T-helper 1 cell treated with Interleukin-12 subunit alpha and Interleukin-12 subunit beta and Interleukin-4 antibody, amounts not matched to agents 30 μg/mL and 1 μg/mL, for 36 hours (primary cell): ENCODE measurements around the gene LAMTOR2.
"Not testable (repeated sequence)": the region's sequence is repeated elsewhere in the genome, so short reads cannot be mapped to it uniquely, and the experiment has no call there.

Source experiments
- H3K27ac Mint-ChIP-seq: one replicate; pipeline ENCODE4 v1.8.0; 2021; ENCODE audit warnings: mild to moderate bottlenecking, mixed read lengths
- H3K27me3 Mint-ChIP-seq: one replicate; pipeline ENCODE4 v1.8.0; 2021; ENCODE audit warnings: low read depth, mixed read lengths
- H3K36me3 Mint-ChIP-seq: one replicate; pipeline ENCODE4 v1.8.0; 2021; ENCODE audit warnings: low read depth, mixed read lengths
- H3K4me1 Mint-ChIP-seq: one replicate; pipeline ENCODE4 v1.8.0; 2021; ENCODE audit warnings: low read depth, mixed read lengths
- H3K4me3 Mint-ChIP-seq: one replicate; pipeline ENCODE4 v1.8.0; 2021; ENCODE audit warnings: mild to moderate bottlenecking, moderate library complexity, mixed read lengths
- H3K9me3 Mint-ChIP-seq: one replicate; pipeline ENCODE4 v1.8.0; 2021; ENCODE audit warnings: mixed read lengths

The LAMTOR2 gene

DNA sequence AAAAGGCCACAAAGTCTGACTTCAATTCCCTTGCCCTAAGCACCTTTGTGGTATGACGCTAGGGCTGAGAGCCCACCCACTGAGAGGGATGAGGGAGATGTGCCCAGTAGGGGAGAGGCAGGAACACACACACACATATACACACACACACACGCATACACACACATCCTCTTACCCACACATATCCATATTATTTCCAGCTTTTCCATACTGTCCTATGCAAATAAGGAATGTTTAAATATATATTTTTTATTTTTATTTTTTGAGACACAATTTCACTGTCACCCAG lies 9.4 kb downstream of the LAMTOR2 start:
- no peak overlapping the region for H3K27ac Mint-ChIP-seq
- no peaks in the 10 kb centered on the region for H3K36me3 Mint-ChIP-seq
- H3K27me3 Mint-ChIP-seq = peaks cover 3% of the 10 kb centered on the region
- H3K4me1 Mint-ChIP-seq = peaks cover 13% of the 10 kb centered on the region
- H3K4me3 Mint-ChIP-seq = no peak overlapping the region
- H3K9me3 Mint-ChIP-seq = no peaks in the 10 kb centered on the region

DNA sequence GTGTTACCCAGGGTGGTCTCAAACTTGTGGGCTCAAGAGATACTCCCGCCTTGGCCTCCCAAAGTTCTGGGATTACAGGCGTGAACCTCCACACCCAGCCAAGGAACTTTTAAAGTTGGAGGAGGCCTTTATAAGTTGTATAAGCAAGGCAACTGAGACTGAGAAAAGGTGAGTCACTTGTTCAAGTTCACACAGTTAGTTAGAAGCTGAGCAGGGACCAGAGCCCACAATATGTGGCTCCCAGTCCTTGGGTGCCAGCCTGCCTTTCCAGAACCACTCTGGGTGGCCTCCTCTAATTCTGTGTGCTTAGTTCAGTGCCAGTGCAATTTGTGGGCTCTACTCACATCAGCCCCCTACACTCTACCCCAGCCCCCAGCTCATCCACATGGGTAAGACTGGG lies 10.0 kb downstream of the LAMTOR2 start:
- H3K27me3 Mint-ChIP-seq = peaks cover 3% of the 10 kb centered on the region
- no peak overlapping the region for H3K4me3 Mint-ChIP-seq
- H3K9me3 Mint-ChIP-seq = no peaks in the 10 kb centered on the region
- no peak overlapping the region for H3K27ac Mint-ChIP-seq
- no peaks in the 10 kb centered on the region for H3K36me3 Mint-ChIP-seq
- H3K4me1 Mint-ChIP-seq = peaks cover 13% of the 10 kb centered on the region

DNA sequence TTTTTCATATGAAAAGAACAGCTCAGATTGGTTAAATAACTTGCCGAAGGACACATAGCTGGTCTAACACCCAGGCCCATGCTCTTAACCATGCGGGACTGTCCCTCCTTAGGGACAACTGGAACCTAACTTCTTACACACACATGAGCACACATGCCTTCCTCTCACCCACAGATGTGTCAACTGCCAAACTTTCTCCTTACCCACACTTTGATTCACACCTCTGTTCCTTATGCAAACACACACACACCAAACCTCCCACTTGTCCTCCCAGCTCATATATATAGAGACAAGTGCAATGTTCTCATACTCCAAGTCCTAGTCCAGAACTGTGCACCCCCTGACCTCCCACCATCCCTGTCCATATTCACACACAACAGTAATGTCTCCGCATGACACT lies 10.6 kb downstream of the LAMTOR2 start:
- Mint-ChIP-seq H3K27ac (no peak overlapping the region), H3K4me1 (peaks cover 13% of the 10 kb centered on the region), H3K4me3 (no peak overlapping the region), H3K36me3 (no peaks in the 10 kb centered on the region), H3K27me3 (peaks cover 6% of the 10 kb centered on the region), H3K9me3 (no peaks in the 10 kb centered on the region)

DNA sequence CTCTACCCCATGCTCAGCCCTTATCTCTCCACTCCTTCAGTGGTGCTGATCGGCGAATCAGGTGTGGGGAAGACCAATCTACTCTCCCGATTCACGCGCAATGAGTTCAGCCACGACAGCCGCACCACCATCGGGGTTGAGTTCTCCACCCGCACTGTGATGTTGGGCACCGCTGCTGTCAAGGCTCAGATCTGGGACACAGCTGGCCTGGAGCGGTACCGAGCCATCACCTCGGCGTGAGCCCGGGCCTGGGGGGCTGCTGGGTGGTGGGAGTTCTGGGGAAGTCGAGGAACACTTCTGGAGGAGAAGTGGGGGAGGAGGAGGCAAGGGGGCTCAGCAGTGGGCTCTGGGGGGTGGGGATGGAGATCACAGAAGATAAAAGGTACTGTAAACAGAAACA lies 11.3 kb downstream of the LAMTOR2 start:
- Mint-ChIP-seq H3K9me3 (no peaks in the 10 kb centered on the region), H3K4me1 (peaks cover 13% of the 10 kb centered on the region), H3K36me3 (no peaks in the 10 kb centered on the region), H3K27me3 (peaks cover 7% of the 10 kb centered on the region), H3K4me3 (no peak overlapping the region), H3K27ac (no peak overlapping the region)

DNA sequence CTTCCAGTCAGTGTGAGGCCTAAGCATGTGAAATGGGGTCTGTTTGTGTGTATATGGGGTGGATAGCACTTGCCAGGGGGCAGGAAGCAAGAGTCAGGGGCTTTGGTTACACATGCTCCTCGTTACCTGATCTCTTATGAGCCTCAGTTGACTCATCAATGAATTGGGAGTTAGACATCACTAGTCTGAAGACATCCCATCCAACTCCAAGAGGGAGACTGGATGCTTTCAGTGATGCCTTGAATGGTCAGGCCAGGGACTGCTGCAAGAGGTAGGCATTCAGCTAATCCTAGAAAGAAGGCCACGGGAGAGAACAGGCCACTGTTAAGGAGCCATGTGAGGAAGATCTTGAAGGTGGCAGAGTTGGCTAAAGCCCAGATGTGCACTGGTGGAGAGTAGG lies 12.7 kb downstream of the LAMTOR2 start:
- no peak overlapping the region for H3K27ac Mint-ChIP-seq
- H3K27me3 Mint-ChIP-seq = peaks cover 12% of the 10 kb centered on the region
- H3K36me3 Mint-ChIP-seq = no peaks in the 10 kb centered on the region
- H3K4me3 Mint-ChIP-seq = no peak overlapping the region
- H3K9me3 Mint-ChIP-seq = no peaks in the 10 kb centered on the region
- H3K4me1 Mint-ChIP-seq = peaks cover 13% of the 10 kb centered on the region

DNA sequence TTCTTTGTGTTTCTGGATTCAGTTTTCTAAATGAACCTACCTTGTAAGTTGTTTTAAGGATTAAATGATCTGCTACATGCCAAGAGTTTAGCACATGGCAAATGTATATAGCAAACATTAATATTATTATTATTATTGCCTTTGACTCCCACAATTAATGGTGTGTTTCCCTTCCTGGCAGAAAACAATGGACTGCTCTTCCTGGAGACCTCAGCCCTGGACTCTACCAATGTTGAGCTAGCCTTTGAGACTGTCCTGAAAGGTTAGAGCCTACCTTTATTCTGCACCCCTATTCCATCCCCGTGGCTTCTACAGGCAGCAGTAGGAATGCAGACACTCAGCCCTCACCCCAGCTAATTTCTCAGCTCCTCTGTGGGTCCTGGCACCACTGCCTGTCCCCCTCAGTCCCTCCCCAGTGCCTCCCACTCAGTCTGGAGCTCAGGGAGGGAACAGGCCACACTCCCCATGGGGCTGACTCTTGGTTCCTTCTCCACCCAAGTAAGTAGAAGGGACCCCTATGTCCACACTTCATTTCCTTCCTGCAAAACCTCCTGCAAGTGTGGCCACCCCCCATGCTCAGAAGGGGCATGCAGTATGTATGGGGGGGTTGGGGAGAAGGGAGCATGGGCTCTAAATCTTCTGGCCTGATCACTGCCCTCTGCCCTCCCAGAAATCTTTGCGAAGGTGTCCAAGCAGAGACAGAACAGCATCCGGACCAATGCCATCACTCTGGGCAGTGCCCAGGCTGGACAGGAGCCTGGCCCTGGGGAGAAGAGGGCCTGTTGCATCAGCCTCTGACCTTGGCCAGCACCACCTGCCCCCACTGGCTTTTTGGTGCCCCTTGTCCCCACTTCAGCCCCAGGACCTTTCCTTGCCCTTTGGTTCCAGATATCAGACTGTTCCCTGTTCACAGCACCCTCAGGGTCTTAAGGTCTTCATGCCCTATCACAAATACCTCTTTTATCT lies 15.2 kb downstream of the LAMTOR2 start:
- H3K9me3 Mint-ChIP-seq = no peaks in the 10 kb centered on the region
- peaks cover 12% of the 10 kb centered on the region for H3K27me3 Mint-ChIP-seq
- peaks cover 13% of the 10 kb centered on the region for H3K4me1 Mint-ChIP-seq

DNA sequence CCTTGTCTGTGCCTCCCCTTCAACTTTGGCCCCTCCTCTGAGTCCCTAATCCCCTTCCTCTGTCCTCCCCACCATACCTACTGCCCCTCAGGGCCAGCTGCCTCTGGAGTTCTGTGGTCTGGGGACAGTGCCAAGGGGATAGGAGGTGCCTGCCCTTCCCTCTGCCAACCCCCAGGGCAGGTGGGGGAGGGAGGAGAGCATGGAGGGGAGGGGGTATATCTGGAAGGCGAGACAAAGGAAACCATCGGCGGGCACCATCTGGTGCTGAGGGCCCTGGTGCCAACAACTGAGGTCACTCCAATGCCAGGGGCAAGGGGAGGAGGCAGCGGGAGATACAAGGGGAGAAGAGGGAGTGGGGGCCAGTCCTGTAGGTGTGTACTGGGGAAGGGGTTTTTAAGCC lies 16.0 kb downstream of the LAMTOR2 start:
- Mint-ChIP-seq H3K4me3 (no peak overlapping the region), H3K27ac (no peak overlapping the region), H3K36me3 (no peaks in the 10 kb centered on the region), H3K4me1 (peaks cover 6% of the 10 kb centered on the region), H3K9me3 (no peaks in the 10 kb centered on the region), H3K27me3 (peaks cover 17% of the 10 kb centered on the region)

More for the DNA sequence above, 15.2 kb downstream of the LAMTOR2 start:
- Mint-ChIP-seq H3K4me3 (no peak overlapping the region), H3K27ac (no peak overlapping the region), H3K36me3 (no peaks in the 10 kb centered on the region)

DNA sequence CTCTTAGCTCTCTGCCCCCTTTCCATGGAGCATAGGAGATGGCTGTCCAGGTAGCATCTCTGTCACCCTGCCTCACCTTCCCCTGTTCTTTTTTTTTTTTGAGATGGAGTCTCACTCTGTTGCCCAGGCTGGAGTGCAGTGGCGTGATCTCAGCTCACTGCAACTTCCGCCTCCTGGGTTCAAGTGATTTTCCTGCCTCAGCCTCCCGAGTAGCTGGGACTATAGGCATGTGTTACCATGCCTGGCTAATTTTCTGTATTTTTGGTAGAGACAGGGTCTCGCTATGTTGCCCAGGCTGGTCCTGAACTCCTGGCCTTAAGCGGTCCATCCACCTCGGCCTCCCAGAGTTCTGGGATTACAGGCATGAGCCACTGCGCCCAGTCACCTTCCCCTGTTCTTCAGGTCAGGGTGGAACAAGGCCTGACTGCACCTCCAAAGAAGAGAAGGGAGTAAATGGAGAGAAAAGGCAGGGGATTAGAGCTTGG lies 16.8 kb downstream of the LAMTOR2 start:
- not testable (repeated sequence) for H3K4me1 Mint-ChIP-seq, H3K27ac Mint-ChIP-seq, H3K9me3 Mint-ChIP-seq, H3K36me3 Mint-ChIP-seq, H3K4me3 Mint-ChIP-seq
- H3K27me3 Mint-ChIP-seq = peaks cover 20% of the 10 kb centered on the region

DNA sequence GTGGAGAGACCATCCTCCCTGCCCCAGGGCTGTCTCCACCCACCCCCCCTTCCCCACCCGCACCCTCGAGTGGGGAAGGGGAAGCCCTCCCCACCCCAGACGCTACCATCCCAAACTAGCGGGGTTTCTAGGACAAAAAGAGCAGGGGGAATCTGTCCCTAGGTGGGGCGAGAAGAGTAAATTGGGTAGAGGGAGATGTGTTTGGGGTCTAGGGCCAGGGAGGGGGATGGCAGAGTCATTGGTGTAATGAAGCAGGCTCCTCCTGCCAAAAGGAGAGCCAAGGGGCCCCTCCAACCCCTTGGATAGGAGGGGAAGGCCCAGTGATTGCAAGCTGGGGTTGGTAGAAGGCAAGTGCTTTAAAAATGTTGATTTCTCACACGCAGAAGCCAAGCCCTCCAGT lies 17.7 kb downstream of the LAMTOR2 start:
- H3K9me3 Mint-ChIP-seq = no peaks in the 10 kb centered on the region
- H3K36me3 Mint-ChIP-seq = no peaks in the 10 kb centered on the region
- H3K27ac Mint-ChIP-seq = no peak overlapping the region
- H3K4me1 Mint-ChIP-seq = no peaks in the 10 kb centered on the region
- peaks cover 18% of the 10 kb centered on the region for H3K27me3 Mint-ChIP-seq
- no peak overlapping the region for H3K4me3 Mint-ChIP-seq

DNA sequence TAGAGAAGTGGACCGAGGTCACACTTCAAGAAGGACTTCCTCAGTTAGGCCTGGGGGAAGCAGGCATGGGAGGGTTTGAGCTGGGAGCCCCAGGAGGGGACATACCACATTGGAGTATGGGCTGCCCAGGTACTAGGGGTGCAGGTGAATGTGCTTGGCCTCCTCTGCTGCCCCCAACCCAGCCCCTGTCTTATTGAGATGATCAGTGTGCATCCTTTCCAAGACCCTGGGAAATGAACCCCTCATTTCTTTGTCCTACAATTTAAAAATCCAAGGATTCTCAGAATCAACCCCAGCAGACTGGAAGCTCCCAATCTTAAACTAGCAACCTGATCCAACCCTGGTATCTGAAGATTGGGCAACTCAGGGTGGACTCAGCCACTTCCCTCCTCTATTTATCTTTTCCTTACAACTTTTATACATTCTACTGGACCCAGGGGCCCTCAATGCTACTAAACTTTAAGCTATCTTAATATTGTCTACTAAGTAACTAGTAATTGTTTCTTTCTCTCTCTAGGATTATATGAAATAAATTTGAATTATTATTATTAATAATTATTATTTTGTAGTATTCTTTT lies 18.6 kb downstream of the LAMTOR2 start:
- H3K9me3 Mint-ChIP-seq = no peaks in the 10 kb centered on the region
- H3K4me1 Mint-ChIP-seq = no peaks in the 10 kb centered on the region
- no peak overlapping the region for H3K27ac Mint-ChIP-seq
- H3K27me3 Mint-ChIP-seq = peaks cover 24% of the 10 kb centered on the region
- no peaks in the 10 kb centered on the region for H3K36me3 Mint-ChIP-seq
- no peak overlapping the region for H3K4me3 Mint-ChIP-seq

DNA sequence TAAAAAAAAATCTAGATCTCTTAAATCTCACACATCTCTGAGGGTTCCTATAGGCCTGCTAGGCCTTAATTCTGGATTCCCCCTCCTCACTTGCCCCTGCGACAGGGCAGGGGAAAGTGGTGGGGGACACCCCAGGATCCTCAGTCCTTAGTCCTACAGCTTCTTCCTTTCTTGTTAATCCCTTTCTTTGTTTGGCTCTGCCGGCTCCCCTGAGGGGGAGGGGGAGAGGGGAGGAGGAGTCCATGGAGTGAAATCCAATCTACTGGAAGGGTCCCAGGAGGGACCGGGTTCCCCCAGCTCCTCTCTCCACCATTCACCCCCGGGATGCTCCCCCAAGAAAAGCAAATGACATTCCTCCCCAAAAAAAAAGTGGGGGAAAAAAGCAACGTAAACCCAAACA lies 19.2 kb downstream of the LAMTOR2 start:
- Mint-ChIP-seq H3K4me3 (no peak overlapping the region), H3K4me1 (no peaks in the 10 kb centered on the region), H3K27ac (no peak overlapping the region), H3K27me3 (peaks cover 29% of the 10 kb centered on the region), H3K36me3 (no peaks in the 10 kb centered on the region), H3K9me3 (no peaks in the 10 kb centered on the region)

DNA sequence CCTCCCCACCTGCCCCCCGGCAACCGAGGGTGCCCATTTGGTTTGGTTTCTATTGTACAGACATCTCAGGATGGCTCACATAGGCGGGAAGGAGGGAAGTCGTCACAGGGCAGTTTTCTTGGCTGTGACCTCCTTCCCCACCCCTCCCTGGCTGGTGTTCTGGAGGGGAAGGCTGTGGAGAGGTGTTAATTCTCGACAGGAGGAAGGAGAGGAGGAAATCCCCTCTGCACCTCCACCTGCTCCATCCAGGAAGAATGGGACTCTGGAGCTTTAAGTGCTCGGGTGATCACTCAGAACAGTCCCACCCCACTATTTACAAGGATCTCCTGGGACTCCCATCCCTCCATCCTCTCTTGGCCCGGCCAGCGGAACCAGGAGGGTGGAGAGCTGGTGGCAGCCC lies 20.1 kb downstream of the LAMTOR2 start:
- no peak overlapping the region for H3K4me3 Mint-ChIP-seq
- no peak overlapping the region for H3K27ac Mint-ChIP-seq
- no peaks in the 10 kb centered on the region for H3K4me1 Mint-ChIP-seq
- no peaks in the 10 kb centered on the region for H3K36me3 Mint-ChIP-seq
- H3K9me3 Mint-ChIP-seq = no peaks in the 10 kb centered on the region
- peaks cover 36% of the 10 kb centered on the region for H3K27me3 Mint-ChIP-seq

DNA sequence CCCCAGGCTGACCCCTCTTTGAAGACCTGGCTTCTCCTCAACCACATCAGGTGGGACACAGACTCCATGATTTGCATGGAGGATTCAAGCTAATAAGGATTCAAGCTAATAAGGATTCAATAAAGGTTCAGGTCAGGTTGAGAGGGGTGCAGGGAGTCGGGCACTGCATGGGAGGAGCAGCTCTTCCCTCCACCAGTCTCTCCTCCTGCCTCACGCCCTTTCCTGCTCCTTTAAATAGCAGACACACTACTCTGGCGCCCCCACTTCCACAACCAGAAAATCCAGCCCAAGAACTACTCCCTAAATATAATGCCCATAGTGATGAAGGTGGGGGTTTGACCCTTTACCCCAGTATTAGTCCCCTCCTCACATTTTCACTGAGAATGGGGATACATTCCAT lies 20.6 kb downstream of the LAMTOR2 start:
- Mint-ChIP-seq H3K27me3 (peaks cover 40% of the 10 kb centered on the region), H3K27ac (no peak overlapping the region), H3K9me3 (no peaks in the 10 kb centered on the region), H3K4me1 (no peaks in the 10 kb centered on the region), H3K4me3 (no peak overlapping the region), H3K36me3 (no peaks in the 10 kb centered on the region)

DNA sequence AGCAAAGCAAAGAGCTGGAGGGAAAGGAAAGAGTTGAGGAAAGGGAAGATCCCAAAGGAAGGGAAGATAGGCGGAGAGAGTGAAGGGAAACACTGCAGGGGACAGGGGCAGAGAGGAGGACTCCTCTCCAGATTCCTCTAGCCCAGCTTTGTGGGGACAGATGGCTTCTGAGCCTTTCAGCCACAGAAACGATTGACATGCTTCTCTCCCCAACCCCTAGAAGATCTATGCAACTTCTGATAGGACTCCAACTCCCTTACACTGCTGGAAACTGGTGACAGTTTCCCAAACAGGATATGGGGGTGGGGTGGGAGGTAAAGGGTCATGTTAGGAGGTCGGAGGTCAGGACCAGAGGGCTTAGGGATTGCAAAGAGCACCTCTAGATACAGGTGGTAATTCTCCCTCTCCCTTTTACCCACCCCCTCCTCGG lies 21.2 kb downstream of the LAMTOR2 start:
- H3K4me3 Mint-ChIP-seq = no peak overlapping the region
- no peaks in the 10 kb centered on the region for H3K9me3 Mint-ChIP-seq
- peaks cover 43% of the 10 kb centered on the region for H3K27me3 Mint-ChIP-seq
- H3K4me1 Mint-ChIP-seq = no peaks in the 10 kb centered on the region
- no peaks in the 10 kb centered on the region for H3K36me3 Mint-ChIP-seq
- H3K27ac Mint-ChIP-seq = no peak overlapping the region
